Astrocyte (in vitro differentiated cells and primary cell): ENCODE data around the gene RPUSD1.

Experiments
- EZH2 ChIP-seq: IDR thresholded peaks from 2 replicates; pipeline ENCODE4 v1.6.1; 2012; ENCODE audit warnings: mild to moderate bottlenecking, low read length, inconsistent platforms; ENCODE audit not compliant: insufficient read depth
- TF ChIP-seq, protein P1 (sequence below): IDR thresholded peaks from 2 replicates; pipeline ENCODE4 v1.5.1; 2011; ENCODE audit warnings: low read depth, mild to moderate bottlenecking, inconsistent platforms, low read length, moderate library complexity; ENCODE audit not compliant: insufficient read depth

GRCh38 chr16:835373-835772, 47.2 kb upstream of the RPUSD1 start:
- TF ChIP-seq, protein P1, sequence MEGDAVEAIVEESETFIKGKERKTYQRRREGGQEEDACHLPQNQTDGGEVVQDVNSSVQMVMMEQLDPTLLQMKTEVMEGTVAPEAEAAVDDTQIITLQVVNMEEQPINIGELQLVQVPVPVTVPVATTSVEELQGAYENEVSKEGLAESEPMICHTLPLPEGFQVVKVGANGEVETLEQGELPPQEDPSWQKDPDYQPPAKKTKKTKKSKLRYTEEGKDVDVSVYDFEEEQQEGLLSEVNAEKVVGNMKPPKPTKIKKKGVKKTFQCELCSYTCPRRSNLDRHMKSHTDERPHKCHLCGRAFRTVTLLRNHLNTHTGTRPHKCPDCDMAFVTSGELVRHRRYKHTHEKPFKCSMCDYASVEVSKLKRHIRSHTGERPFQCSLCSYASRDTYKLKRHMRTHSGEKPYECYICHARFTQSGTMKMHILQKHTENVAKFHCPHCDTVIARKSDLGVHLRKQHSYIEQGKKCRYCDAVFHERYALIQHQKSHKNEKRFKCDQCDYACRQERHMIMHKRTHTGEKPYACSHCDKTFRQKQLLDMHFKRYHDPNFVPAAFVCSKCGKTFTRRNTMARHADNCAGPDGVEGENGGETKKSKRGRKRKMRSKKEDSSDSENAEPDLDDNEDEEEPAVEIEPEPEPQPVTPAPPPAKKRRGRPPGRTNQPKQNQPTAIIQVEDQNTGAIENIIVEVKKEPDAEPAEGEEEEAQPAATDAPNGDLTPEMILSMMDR: no peak
- TF ChIP-seq EZH2: no peak
